GM21423 (cell line): ENCODE measurements around the gene GRIK4.

Experiments
- ATAC-seq: cut with Tn5 transposase; IDR thresholded peaks from one replicate; pipeline ENCODE4 v1.9.1; 2021; ENCODE audit warnings: mild to moderate bottlenecking, moderate library complexity; ENCODE audit not compliant: unreplicated experiment

Gene GRIK4

DNA sequence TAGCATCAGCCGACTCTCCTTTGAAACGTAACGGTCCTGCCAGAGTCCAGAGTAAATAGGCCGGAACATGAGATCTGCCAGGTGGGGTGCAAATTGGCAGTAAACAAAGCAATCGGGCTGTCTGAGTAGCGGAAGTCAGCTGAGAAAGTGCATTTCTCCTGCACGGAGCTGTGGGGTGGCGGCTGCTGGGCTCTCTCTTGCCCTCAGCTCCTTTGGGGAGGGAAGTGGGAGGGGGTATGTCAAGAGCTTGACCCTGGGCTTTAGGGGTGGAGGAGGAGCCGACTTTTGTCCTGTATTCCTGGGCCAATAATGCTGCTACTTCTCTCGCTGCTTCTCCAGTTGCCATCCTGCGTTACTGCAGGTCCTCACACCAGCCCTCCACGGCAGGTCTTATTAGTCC is 11.6 kb downstream of the GRIK4 start:
- ATAC-seq, result no peak

DNA sequence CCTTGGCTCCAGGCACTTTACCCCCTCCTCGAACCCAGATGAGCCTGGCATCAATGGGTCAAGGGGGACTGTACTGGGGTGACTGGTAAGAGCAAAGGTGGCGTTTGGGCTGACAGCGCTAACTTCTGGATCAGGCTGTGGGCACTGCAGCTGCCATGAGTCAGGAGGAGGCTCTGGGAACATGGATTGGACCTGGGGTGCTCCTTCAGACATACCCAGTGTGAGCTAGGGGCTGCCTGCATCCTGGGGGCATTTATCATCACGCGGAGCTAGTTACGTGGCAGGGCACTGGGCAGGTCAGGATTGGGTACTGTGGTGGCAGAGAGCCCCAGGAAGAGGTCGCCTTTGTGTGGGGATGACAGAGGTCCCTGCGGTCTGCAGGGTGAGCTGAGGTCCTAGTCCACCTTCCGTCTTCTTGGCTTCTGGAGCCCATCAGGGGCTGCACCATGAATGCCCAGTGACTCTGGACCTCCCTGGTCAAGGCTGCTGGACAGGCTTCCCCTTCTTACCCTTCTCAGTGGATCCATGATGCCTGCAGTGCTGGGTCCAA is 13.1 kb downstream of the GRIK4 start:
- no peak for ATAC-seq

GRCh38 chr11:120525261-120526171 is 14.0 kb downstream of the GRIK4 start:
- ATAC-seq, result no peak

GRCh38 chr11:120526241-120526640 is 14.7 kb downstream of the GRIK4 start:
- ATAC-seq, result no peak

GRCh38 chr11:120527111-120527761 is 15.7 kb downstream of the GRIK4 start:
- no peak for ATAC-seq

DNA sequence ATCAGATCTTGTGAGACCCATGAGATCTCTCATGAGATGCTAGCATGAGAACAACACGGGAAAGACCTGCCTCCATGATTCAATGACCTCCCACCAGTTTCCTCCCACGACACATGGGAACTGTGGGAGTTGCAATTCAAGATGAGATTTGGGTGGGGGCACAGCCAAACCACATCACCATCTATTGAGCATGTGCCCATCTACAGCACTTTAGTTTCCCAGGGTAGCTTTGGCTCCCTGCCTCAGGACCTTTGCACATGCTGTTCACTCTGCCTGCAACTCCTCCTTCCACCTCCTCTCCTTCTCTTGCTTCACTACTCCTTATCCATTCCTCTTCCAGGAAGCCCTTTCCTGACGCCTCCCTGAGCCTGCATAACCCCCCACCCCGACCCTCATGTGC is 17.2 kb downstream of the GRIK4 start:
- no peak for ATAC-seq

DNA sequence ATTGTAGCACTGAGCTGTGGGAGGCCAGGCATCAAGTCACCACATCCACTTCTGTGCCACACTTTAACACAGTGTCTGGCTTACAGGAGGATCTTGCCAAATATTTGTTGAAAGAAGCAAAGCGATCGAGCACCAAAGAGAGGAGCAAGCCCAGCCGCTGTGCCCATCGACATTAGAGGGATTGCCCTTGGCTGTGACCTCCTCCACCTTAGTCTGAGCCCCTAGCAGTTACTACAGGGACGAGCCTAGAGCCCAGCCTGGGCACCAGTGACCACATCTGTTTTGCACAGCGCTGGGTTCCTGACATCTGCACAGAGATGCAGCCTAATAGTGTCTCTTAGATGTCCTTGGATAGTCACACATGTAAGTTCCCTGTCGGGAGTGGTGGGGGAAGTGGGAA is 17.7 kb downstream of the GRIK4 start:
- no peak for ATAC-seq

- ATAC-seq, result no peak
These were observed 18.4 kb downstream of the GRIK4 start for GRCh38 chr11:120529911-120530310.

DNA sequence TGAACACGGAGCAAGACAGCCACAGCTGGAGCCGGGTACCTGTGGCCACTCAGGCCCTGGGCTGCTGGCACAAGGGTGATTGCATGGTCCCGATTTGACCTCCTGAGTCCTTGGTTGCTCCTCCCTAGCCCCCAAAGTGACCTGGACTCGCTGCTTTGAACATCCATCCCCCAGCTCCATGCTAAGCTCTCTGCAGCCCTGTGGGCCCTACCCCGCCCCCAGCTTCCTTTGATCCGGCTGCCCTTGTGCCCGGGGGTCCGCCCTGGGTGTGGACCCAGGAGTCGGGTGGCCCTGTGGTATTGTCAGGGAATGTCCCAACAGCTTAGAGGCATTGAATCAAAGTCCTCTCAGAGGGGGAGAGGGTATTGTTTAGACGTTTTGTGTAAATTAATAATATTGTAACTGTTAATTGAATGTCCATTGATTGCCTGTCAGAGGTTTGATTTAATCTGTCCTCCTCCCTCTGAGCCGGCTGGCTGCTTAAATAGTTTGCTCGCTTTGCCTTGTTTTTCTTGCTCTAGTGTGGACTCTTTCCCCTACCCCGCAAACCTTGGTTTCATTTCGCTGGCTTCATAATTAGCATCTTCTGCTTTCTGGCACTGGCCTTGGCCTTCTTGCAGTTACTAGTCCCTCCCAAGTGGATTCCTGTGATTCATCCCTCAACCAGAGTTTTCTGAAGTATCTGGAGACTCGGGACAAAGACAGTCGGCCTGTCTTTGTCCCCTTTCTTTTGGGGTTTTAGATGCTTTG is 20.7 kb downstream of the GRIK4 start:
- ATAC-seq, result no peak

DNA sequence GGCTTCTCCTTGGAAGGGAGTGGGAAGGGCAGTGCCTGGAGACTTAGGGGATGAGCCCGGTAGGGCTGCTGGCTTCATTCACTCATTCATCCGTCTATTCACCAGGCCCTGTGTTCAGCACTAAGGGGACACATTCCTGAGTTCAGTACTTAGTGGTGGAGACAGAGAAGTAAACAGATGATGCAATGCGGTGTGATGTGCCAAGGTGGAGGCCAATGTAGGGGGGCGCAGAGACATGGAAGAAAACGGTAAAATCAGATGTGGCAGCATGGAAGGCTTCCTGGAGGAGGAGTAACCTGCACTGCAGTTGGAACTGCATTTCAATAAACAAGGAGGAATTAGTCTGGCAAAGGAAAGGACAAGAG is 21.3 kb downstream of the GRIK4 start:
- no peak for ATAC-seq

DNA sequence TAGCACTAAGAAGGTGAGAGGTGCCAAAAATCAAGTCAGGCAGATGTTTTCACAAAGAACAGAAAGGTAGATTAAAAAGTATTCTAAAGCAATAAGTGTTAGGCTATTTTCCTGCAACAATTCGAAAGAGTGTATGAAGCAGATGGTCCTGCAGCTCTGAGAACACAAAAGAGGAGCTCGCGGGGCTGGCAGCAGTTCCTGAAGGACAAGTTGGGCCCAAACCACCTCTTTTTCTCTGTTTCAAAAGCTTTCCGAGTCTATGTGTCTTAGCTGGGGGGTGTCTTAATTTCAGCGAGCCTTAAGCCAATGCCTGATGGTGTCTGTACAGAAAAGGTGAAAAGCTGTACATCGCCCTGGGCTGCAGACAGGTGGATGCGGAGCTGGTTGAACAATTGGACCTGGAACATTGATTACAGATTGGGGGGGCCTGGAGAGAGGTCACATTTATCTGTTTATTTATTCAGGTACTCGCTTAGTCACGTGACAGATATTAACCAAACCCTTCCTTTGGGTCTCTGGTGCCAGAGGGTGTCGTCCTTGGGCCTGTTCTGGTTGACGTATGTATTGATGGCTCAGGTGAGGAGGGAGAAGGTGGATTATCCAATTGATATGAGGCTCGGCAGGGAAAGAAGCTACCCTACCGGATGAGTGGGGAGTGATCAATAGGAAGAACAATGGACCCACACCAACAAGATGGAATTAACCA is 24.7 kb downstream of the GRIK4 start:
- ATAC-seq, result no peak

- no peak for ATAC-seq
These were observed 25.2 kb downstream of the GRIK4 start for GRCh38 chr11:120536797-120537169.

- no peak for ATAC-seq
These were observed 26.4 kb downstream of the GRIK4 start for GRCh38 chr11:120537996-120538395.

GRCh38 chr11:120538707-120539106 is 27.2 kb downstream of the GRIK4 start:
- ATAC-seq, result no peak

DNA sequence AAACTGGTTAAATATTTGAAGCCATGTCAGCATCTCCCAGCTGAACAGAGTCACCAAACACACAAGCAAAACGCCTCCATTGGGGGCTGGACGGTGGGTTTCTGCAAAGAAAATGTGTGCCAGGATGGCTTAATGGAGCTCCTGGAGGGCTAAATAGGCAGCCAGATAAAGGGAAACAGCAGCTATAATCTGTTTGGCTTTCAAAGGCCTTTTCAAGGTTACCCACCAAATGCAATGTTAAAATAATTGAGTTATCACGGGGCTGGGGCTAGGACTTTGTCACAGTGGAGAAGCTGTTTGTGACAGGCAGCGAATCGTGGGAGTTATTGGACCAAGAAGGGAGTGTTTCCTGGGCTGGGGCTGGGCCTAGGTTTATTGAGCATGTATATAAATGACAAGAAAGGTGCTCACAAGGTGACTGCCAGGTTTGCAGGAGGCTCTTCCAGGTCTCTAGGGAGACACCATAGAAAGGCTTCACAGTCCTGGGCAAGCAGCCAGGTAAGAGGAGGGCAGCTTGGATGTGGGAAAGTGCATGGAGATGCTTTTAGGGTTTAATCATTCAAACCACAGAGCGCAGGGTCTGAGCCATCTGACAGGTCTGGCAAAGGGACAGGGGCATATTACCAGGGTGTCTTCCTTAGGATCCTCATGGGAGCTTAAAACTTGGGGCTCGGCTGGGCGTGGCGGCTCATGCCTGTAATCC is 28.3 kb downstream of the GRIK4 start:
- no peak for ATAC-seq

GRCh38 chr11:120540744-120541465 is 29.4 kb downstream of the GRIK4 start:
- no peak for ATAC-seq

GRCh38 chr11:120543521-120544215 is 32.1 kb downstream of the GRIK4 start:
- ATAC-seq, result no peak

DNA sequence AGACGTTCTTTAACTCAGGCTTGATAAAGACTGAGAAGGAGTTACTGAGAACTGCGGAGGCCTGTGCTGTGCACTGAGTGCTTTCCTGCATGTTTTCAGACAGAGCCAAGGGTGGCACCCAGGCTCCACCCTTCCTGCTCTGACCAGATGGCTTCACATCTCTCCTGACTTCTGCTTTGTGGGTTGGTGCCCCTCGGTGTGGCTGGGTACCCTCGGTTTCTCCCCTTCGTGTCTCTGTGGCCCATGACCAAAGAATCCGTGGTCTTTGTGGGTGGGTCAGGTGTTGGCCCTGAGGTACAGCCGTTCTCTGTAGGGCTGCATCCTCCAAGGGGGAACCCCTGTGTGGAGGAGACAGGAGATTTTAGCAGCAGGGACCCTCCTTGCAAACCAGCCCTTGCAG is 34.3 kb downstream of the GRIK4 start:
- ATAC-seq, result no peak
